Common myeloid progenitor, CD34-positive (primary cell): ENCODE data around the gene NINJ1.

Experiments
- CTCF ChIA-PET: fragments of 350-600 bp; sonication (Branson Sonifier 250); formaldehyde crosslinking; loops from one replicate; lab custom pipeline; 2021; ENCODE audit warnings: antibody characterized with exemption; lab: Charles Lee
- POLR2A ChIA-PET: fragments of 350-600 bp; sonication (Branson Sonifier 250); formaldehyde crosslinking; loops from one replicate; lab custom pipeline; 2021; ENCODE audit warnings: antibody characterized with exemption; lab: Charles Lee
- DNase-seq, 3 donors: peaks; one replicate each; pipeline versions ENCODE4 v3.0.0 to v3.0.0-alpha.2; 2013
- H3K27ac ChIP-seq, 2 experiments: 1 replicate in 1 of 2; 2 replicates in 1 of 2; pipeline ENCODE4 v1.7.0; 2013; ENCODE audit warnings: inconsistent platforms in 2 of 2, low read length in 2 of 2, mild to moderate bottlenecking in 2 of 2, low read depth in 1 of 2, moderate library complexity in 1 of 2; ENCODE audit not compliant: severe bottlenecking in 2 of 2, insufficient read depth in 1 of 2, poor library complexity in 1 of 2
- H3K27me3 ChIP-seq, 5 experiments: replicated peaks in 2 of 5; 1 replicate in 3 of 5; 2 replicates in 2 of 5; pipeline versions ENCODE4 v1.6.1 to v1.7.0; 2013; ENCODE audit warnings: low read length in 4 of 5, mild to moderate bottlenecking in 2 of 5, moderate library complexity in 2 of 5, inconsistent platforms in 1 of 5; ENCODE audit not compliant: insufficient read depth in 5 of 5, control insufficient read depth in 4 of 5
- H3K36me3 ChIP-seq, 4 experiments: 1 replicate in 2 of 4; 2 replicates in 2 of 4; pipeline versions ENCODE4 v1.6.1 to v1.7.0; 2013; ENCODE audit warnings: low read length in 3 of 4, control low read depth in 1 of 4, mild to moderate bottlenecking in 1 of 4; ENCODE audit not compliant: control insufficient read depth in 4 of 4, insufficient read depth in 4 of 4
- H3K4me1 ChIP-seq, 4 experiments: 1 replicate in 3 of 4; 2 replicates in 1 of 4; pipeline versions ENCODE4 v1.6.1 to v1.7.1; 2013; ENCODE audit warnings: low read length in 3 of 4, mild to moderate bottlenecking in 3 of 4, control low read depth in 1 of 4, inconsistent platforms in 1 of 4, moderate library complexity in 1 of 4; ENCODE audit not compliant: control insufficient read depth in 4 of 4, insufficient read depth in 4 of 4; ENCODE audit errors: control extremely low read depth in 1 of 4
- H3K4me3 ChIP-seq, 7 experiments: 1 replicate in 4 of 7; 2 replicates in 3 of 7; pipeline versions ENCODE4 v1.5.1 to v1.7.0; 2013; ENCODE audit warnings: mild to moderate bottlenecking in 7 of 7, low read length in 6 of 7, moderate library complexity in 6 of 7, inconsistent platforms in 2 of 7, low read depth in 2 of 7, control low read depth in 1 of 7; ENCODE audit not compliant: insufficient read depth in 4 of 7, control insufficient read depth in 1 of 7; ENCODE audit errors: extremely low read depth in 1 of 7
- H3K9me3 ChIP-seq, 5 experiments: 1 replicate in 4 of 5; 2 replicates in 1 of 5; pipeline versions ENCODE4 v1.6.1 to v1.7.1; 2013; ENCODE audit warnings: low read length in 4 of 5, mild to moderate bottlenecking in 2 of 5, inconsistent platforms in 1 of 5, low read depth in 1 of 5, moderate library complexity in 1 of 5; ENCODE audit not compliant: control insufficient read depth in 4 of 5, insufficient read depth in 2 of 5; ENCODE audit errors: control extremely low read depth in 1 of 5
- WGBS: methylation state at CpG from one replicate; pipeline ENCODE4 v1.1.5; 2013; ENCODE audit not compliant: insufficient coverage; 5-methylcytosine and 5-hydroxymethylcytosine counted together

Gene NINJ1

DNA sequence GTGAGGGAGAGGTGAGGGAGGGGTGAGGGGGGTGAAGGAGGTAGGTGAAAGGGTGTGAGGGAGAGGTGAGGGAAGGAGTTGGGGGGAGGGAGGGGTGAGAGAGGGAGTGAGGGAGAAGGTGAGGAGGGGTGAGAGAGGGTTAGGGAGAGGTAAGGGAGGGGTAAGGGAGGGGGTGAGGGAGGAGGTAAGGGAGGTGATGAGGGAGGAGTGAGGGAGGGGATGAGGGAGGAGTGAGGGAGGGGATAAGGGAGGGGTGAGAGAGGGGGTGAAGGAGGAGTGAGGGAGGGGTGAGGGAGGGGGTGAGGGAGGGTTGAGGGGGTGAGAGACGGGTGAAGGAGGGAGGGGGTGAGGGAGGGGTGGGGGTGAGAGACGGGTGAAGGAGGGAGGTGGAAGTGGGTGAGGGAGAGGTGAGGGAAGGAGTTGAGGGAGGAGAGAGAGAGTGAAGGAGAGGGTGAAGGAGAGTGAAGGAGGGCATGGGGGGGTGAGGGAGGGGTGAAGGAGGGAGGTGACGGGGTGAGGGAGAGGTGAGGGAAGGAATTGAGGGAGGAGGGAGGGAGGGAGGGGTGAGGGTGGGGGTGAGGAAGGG is 18.5 kb downstream of the NINJ1 start:
- H3K36me3 ChIP-seq = peaks cover 0 to 39% (median 27%) of the 10 kb centered on the region in 4 experiments
- ChIA-PET CTCF (interaction anchor here (0.7 to 7.6 kb wide), 5 partner anchors 8 to 44 kb away, joined by 3 to 76 read pairs (median 3); no protein-coding TSS in a partner anchor), POLR2A (interaction anchor here (1.4 kb wide), 1 partner anchor 16 kb away, joined by 3 read pairs; no protein-coding TSS in a partner anchor)
- peak in 2 of 3 donors; percentile 66 to 67 for DNase-seq
- no peaks in the 10 kb centered on the region for H3K9me3 ChIP-seq
- no peak overlapping the region for H3K27ac ChIP-seq
- 10% methylated on average over 2 of the region's 3 CpGs for WGBS
- peaks cover 0 to 74% (median 61%) of the 10 kb centered on the region in 4 experiments for H3K4me1 ChIP-seq
- no peak overlapping the region for H3K4me3 ChIP-seq
- H3K27me3 ChIP-seq = no peaks in the 10 kb centered on the region

DNA sequence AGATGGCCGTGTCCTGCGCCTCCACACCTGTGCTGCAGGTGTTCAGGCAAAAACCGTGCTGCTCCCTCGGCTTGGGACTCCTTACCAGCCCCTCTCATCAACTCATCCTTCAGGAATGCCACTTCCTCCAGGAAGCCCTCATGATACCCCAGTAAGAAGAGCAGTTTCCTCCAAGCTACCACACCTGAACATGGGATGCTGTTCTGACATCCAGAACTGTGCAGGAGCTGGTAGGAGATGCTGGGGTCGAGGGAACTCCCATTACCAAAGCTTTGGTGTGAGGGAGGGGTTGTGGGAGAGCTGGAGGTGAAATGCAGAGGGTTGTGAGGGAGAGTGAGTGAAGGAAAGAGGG is 19.1 kb downstream of the NINJ1 start:
- DNase-seq = no peak
- Histone ChIP-seq H3K9me3 (no peaks in the 10 kb centered on the region), H3K4me3 (no peak overlapping the region), H3K4me1 (peaks cover 0 to 70% (median 55%) of the 10 kb centered on the region in 4 experiments), H3K27ac (no peak overlapping the region), H3K27me3 (no peaks in the 10 kb centered on the region), H3K36me3 (peaks cover 0 to 44% (median 33%) of the 10 kb centered on the region in 4 experiments)
- ChIA-PET POLR2A (interaction anchor here (0.6 kb wide), 1 partner anchor 1510 kb away, joined by 3 read pairs; no protein-coding TSS in a partner anchor), CTCF (interaction anchor here (1.3 to 2.4 kb wide), 3 partner anchors 9 to 11 kb away, joined by 3 to 9 read pairs (median 4); no protein-coding TSS in a partner anchor)
- 79% methylated on average over 3 of the region's 5 CpGs for WGBS

DNA sequence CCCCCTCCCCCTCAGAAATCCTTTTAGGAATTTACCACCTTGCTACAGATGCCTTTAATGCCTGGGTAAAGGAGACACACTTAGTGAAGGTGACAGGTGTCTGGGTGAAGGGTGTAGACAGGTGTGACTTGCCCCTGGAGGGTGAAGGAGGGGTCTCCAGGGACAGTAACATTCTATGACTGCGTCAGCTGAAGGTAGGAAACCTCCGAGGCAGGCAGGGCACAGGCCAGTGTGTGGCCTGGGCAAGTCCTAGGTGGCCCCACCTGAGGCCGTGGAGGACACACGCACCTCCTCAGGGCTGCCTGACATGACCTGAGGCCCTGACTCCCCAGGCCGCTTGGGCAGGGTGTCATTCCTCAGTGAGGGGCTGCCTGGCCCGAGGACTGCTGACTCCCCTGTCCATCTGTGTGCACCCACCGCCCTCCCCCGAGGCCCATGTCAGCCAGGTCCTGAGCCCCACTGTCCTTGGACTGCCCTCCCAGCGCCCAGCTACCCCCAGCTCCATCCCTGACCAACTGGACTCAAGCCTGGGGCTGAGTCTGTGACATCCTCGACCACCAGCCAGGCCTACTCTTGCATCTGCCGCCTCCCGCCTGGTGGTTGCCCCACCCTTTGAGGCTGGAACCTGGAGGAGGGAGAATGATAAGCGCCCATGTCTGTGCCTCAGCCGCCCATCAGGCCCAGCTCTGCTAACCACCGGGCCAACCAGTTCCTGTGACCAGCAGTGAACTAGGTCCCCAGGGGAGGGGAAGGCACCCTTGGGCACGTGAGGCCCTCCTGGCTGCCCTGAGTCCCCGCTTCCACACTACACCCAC is 19.7 kb downstream of the NINJ1 start:
- Histone ChIP-seq H3K36me3 (peaks cover 0 to 49% (median 36%) of the 10 kb centered on the region in 4 experiments), H3K9me3 (no peaks in the 10 kb centered on the region), H3K4me1 (peaks cover 0 to 64% (median 49%) of the 10 kb centered on the region in 4 experiments), H3K27me3 (no peaks in the 10 kb centered on the region), H3K27ac (peak overlapping the region in 1 of 2 experiments; percentile 77), H3K4me3 (no peak overlapping the region)
- WGBS = 61% methylated on average over 11 of the region's 17 CpGs
- CTCF ChIA-PET = interaction anchor here (1.3 to 2.4 kb wide), 3 partner anchors 8 to 11 kb away, joined by 3 to 9 read pairs (median 4); no protein-coding TSS in a partner anchor
- POLR2A ChIA-PET = interaction anchor here (0.6 kb wide), 1 partner anchor 1511 kb away, joined by 3 read pairs; no protein-coding TSS in a partner anchor
- peak in 2 of 3 donors; percentile 55 to 57 for DNase-seq

GRCh38 chr9:93112864-93113389 is 21.1 kb downstream of the NINJ1 start:
- DNase-seq = no peak
- Histone ChIP-seq H3K9me3 (no peaks in the 10 kb centered on the region), H3K27me3 (no peaks in the 10 kb centered on the region), H3K4me1 (peaks cover 3 to 66% (median 55%) of the 10 kb centered on the region in 4 experiments), H3K36me3 (peaks cover 0 to 63% (median 42%) of the 10 kb centered on the region in 4 experiments), H3K4me3 (no peak overlapping the region), H3K27ac (peak overlapping the region in 1 of 2 experiments; percentile 77)
- ChIA-PET CTCF (interaction anchor here (0.8 to 1.1 kb wide), 2 partner anchors 13 to 15 kb away, joined by 3 read pairs; no protein-coding TSS in a partner anchor), POLR2A (interaction anchor here (0.8 to 1.0 kb wide), 2 partner anchors 16 to 22 kb away, joined by 3 read pairs; no protein-coding TSS in a partner anchor)
- 86% methylated on average over 10 of the region's 13 CpGs for WGBS

GRCh38 chr9:93112116-93112863 is 21.8 kb downstream of the NINJ1 start:
- H3K4me3 ChIP-seq = no peak overlapping the region
- ChIA-PET POLR2A (interaction anchor here (0.8 kb wide), 1 partner anchor 17 kb away, joined by 3 read pairs; no protein-coding TSS in a partner anchor), CTCF (interaction anchor here (0.5 to 1.3 kb wide), 3 partner anchors 13 to 100 kb away, joined by 3 to 4 read pairs (median 4); no protein-coding TSS in a partner anchor)
- peaks cover 0 to 69% (median 46%) of the 10 kb centered on the region in 4 experiments for H3K36me3 ChIP-seq
- no peaks in the 10 kb centered on the region for H3K27me3 ChIP-seq
- 86% methylated on average over 12 of the region's 15 CpGs for WGBS
- peaks cover 3 to 73% (median 61%) of the 10 kb centered on the region in 4 experiments for H3K4me1 ChIP-seq
- H3K27ac ChIP-seq = peak overlapping the region in 1 of 2 experiments; percentile 34
- H3K9me3 ChIP-seq = no peaks in the 10 kb centered on the region
- no peak for DNase-seq
